ENCODE data around the gene CLIP2.
A peak's percentile ranks its signal among the peaks of the same experiment; 100 is the strongest.
"Not testable (repeated sequence)": the region's sequence is repeated elsewhere in the genome, so short reads cannot be mapped to it uniquely, and the experiment has no call there.

Gene CLIP2

DNA sequence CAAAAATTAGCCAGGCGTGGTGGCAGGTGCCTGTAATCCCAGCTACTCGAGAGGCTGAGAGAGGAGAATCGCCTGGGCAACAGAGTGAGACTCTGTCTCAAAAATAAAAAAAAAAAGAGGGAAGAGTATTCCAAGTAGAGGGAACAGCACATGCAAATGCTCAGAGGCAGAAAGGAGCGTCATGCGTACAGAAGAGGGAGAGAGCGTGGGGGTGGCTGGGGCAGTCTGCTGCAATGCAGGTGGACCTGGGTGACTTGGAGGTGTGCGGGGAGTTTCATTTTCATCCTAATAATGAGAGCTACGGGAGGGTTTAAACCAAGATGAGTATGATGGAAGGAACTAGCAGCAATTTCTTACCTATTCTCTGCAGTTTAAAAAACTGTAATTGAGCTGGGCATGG is 28.8 kb downstream of the CLIP2 start:
- H3K4me3 ChIP-seq (ENCODE audit: low read depth, low read length), result no peak overlapping the region
- TF ChIP-seq CTCF (IDR thresholded peaks at IDR 0.05; ENCODE audit: low read depth, low read length) (no peak), MYC (IDR thresholded peaks at IDR 0.05; ENCODE audit: low read depth, low read length) (no peak), POLR2A (IDR thresholded peaks at IDR 0.05; ENCODE audit: extremely low read depth, insufficient read length) (no peak)
- TF ChIP-seq, protein P1, sequence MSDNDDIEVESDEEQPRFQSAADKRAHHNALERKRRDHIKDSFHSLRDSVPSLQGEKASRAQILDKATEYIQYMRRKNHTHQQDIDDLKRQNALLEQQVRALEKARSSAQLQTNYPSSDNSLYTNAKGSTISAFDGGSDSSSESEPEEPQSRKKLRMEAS (IDR thresholded peaks at IDR 0.05; ENCODE audit: low read depth, low read length), result no peak
- no peak for DNase-seq (ENCODE audit: low read depth)

- no peak overlapping the region for H3K4me3 ChIP-seq (ENCODE audit: low read depth, low read length)
- no peak for TF ChIP-seq CTCF (IDR thresholded peaks at IDR 0.05; ENCODE audit: low read depth, low read length)
- TF ChIP-seq MYC (IDR thresholded peaks at IDR 0.05; ENCODE audit: low read depth, low read length), result no peak
- TF ChIP-seq POLR2A (IDR thresholded peaks at IDR 0.05; ENCODE audit: extremely low read depth, insufficient read length), result no peak
- TF ChIP-seq, protein P1 (IDR thresholded peaks at IDR 0.05; ENCODE audit: low read depth, low read length), result no peak
- peak; percentile 62 for DNase-seq (ENCODE audit: low read depth)
Measured at GRCh38 chr7:74320645-74321221, 31.5 kb downstream of the CLIP2 start.

DNA sequence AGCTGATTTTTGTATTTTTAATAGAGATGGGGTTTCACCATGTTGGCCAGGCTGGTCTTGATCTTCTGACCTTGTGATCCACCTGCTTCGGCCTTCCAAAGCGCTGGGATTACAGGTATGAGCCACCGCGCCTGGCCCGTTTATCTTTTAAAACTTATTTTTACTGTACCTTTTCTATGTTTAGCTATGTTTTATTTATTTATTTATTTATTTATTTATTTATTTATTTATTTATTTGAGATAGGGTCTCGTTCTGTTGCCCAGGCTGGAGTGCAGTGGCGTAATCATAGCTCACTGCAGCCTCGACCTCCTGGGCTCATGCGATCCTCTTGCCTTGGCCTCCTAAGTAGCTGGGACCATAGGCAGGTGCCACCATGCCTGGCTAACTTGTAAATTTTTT is 33.7 kb downstream of the CLIP2 start:
- not testable (repeated sequence) for H3K4me3 ChIP-seq (ENCODE audit: low read depth, low read length); DNase-seq (ENCODE audit: low read depth)

DNA sequence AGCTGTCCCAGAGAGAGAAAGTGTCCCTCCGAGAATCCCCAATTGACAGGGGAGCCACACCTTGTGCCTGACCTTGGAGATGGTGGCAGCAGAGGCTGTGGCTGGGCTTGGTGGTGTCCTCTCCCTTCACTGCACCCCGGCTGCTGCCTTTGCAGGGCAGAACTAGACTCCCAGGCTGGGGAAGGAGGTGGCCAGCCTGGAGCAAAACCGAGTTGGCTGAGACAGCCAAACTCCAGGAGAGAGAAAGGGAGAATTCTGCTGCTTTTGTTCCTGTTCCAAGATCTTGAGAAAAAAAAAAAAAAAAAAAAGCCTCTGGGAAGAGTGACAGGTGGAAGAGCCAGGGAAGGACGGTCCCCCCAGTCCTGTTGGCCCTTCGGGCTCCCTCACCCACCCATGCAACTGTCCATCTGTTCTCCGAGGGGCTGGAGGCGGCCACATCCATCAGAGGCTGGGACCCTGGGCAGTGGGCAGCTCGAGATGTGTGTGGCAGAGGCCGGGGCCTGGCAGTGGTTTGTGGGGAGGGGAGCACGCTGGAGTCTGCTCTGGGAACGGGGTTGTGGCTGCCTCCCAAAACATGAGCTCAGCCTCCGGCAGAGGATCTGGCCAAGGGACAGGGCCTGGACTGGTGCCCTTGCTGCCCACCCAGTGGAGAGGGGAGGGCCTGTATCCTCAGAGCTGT is 35.5 kb downstream of the CLIP2 start:
- no peak for DNase-seq (ENCODE audit: low read depth)
- TF ChIP-seq POLR2A (IDR thresholded peaks at IDR 0.05; ENCODE audit: extremely low read depth, insufficient read length) (no peak), MYC (IDR thresholded peaks at IDR 0.05; ENCODE audit: low read depth, low read length) (no peak), CTCF (IDR thresholded peaks at IDR 0.05; ENCODE audit: low read depth, low read length) (no peak)
- TF ChIP-seq, protein P1 (IDR thresholded peaks at IDR 0.05; ENCODE audit: low read depth, low read length), result no peak
- H3K4me3 ChIP-seq (ENCODE audit: low read depth, low read length), result no peak overlapping the region

DNA sequence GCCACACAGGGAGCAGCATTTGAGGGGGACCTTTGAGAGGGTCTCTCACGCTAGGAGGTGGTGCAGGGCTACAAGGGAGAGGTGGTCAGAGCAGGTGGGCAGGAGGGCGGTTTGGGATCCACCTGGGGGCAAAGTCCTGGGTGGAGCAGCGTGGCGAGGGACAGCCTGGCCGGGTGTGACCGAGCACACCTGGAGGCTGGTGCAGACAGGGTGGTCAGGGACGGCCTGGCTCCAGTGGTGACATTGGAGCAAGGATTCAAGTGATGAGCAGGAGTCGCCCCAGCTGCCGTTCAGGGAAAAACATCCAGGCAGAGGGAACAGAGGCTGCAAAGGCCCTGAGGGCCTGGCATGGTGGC is 36.0 kb downstream of the CLIP2 start:
- no peak for TF ChIP-seq CTCF (IDR thresholded peaks at IDR 0.05; ENCODE audit: low read depth, low read length)
- TF ChIP-seq POLR2A (IDR thresholded peaks at IDR 0.05; ENCODE audit: extremely low read depth, insufficient read length), result no peak
- no peak overlapping the region for H3K4me3 ChIP-seq (ENCODE audit: low read depth, low read length)
- DNase-seq (ENCODE audit: low read depth), result no peak

DNA sequence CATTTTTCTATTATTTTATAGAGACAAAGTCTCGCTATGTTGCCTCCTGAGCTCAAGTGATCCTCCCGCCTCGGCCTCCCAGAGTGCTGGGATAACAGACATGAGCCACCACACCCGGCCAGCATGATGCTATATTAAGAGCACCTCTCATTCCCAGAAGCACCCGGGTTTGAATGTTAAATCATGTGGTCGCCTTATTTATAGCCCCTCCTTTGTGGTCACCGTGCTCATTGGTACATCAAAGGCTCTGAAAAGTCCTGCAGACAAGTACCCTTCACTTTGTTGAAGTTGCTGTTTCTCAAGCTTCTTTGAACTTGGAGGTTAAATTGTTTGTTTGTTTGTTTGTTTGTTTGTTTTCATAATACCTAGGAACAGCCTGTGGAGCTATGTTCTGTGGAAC is 40.0 kb downstream of the CLIP2 start:
- no peak for DNase-seq (ENCODE audit: low read depth)

More for the DNA sequence above, 40.0 kb downstream of the CLIP2 start:
- no peak overlapping the region for H3K4me3 ChIP-seq (ENCODE audit: low read depth, low read length)
- TF ChIP-seq MYC (IDR thresholded peaks at IDR 0.05; ENCODE audit: low read depth, low read length) (no peak), POLR2A (IDR thresholded peaks at IDR 0.05; ENCODE audit: extremely low read depth, insufficient read length) (no peak), CTCF (IDR thresholded peaks at IDR 0.05; ENCODE audit: low read depth, low read length) (no peak)
- TF ChIP-seq, protein P1 (IDR thresholded peaks at IDR 0.05; ENCODE audit: low read depth, low read length), result no peak

Measured in NB4 (cell line).